B cell (primary cell): ENCODE data around the gene IRF9. TPM values are rescaled to one million over a fixed set of nuclear protein-coding genes. Genes with fewer than 3 reads are reported as not detected.

Experiments
- ATAC-seq: fragments of 200-7000 bp; cut with Tn5 transposase; one replicate; pipeline ENCODE4 v1.10.0; 2021; ENCODE audit warnings: low read depth, mild to moderate bottlenecking, moderate number of reproducible peaks, moderate library complexity
- CTCF ChIA-PET: fragments of 350-600 bp; sonication (Branson Sonifier 250); formaldehyde crosslinking; loops from one replicate; lab custom pipeline; 2021; ENCODE audit warnings: antibody characterized with exemption, inconsistent platforms; lab: Charles Lee
- POLR2A ChIA-PET: fragments of 350-600 bp; sonication (Branson Sonifier 250); formaldehyde crosslinking; loops from one replicate; lab custom pipeline; 2021; ENCODE audit warnings: antibody characterized with exemption; lab: Charles Lee
- DNase-seq: peaks from one replicate; pipeline ENCODE4 v3.0.0; 2013
- H2AFZ ChIP-seq: 2 replicates; pipeline ENCODE4 v1.6.1; 2012; ENCODE audit warnings: mild to moderate bottlenecking, low read depth, low read length; ENCODE audit not compliant: insufficient read depth, poor library complexity, severe bottlenecking
- H3K27ac ChIP-seq, 2 donors: 1 replicate in 1 of 2; 2 replicates in 1 of 2; pipeline ENCODE4 v1.5.1; 2012 to 2013; ENCODE audit warnings: low read length in 2 of 2, mild to moderate bottlenecking in 2 of 2, moderate library complexity in 1 of 2
- H3K27me3 ChIP-seq, 4 experiments: fragments of 200-600 bp in 1 of 4; sonication (generic) in 1 of 4; replicated peaks in 1 of 4; 1 replicate in 2 of 4; 2 replicates in 2 of 4; pipeline versions ENCODE4 v1.6.1 to v1.7.0; 2013 to 2016; ENCODE audit warnings: low read length in 3 of 4, mild to moderate bottlenecking in 2 of 4, mixed read lengths in 1 of 4, moderate library complexity in 1 of 4; ENCODE audit not compliant: insufficient read depth in 4 of 4, control insufficient read depth in 3 of 4; ENCODE audit errors: control extremely low read depth in 1 of 4
- H3K36me3 ChIP-seq, 2 experiments: replicated peaks in 1 of 2; 1 replicate in 1 of 2; 2 replicates in 1 of 2; pipeline versions ENCODE4 v1.6.1 to v1.7.1; 2013; ENCODE audit warnings: low read length in 1 of 2; ENCODE audit not compliant: insufficient read depth in 2 of 2, control insufficient read depth in 1 of 2; ENCODE audit errors: control extremely low read depth in 1 of 2, extremely low read depth in 1 of 2
- H3K4me1 ChIP-seq, 2 donors: fragments of 200-600 bp in 1 of 2; sonication (generic) in 1 of 2; 1 replicate in 1 of 2; 2 replicates in 1 of 2; pipeline versions ENCODE4 v1.5.1 to v1.6.1; 2013 to 2017; ENCODE audit warnings: low read length in 2 of 2; ENCODE audit not compliant: control insufficient read depth in 2 of 2, insufficient read depth in 2 of 2
- H3K4me2 ChIP-seq: replicated peaks from 2 replicates; pipeline ENCODE3; 2012; ENCODE audit warnings: mild to moderate bottlenecking, low read depth, low read length; ENCODE audit not compliant: poor library complexity, severe bottlenecking
- H3K4me3 ChIP-seq, 5 experiments: fragments of 200-600 bp in 1 of 5; sonication (generic) in 1 of 5; 1 replicate in 3 of 5; 2 replicates in 2 of 5; pipeline versions ENCODE4 v1.5.1 to v1.7.0; 2011 to 2016; ENCODE audit warnings: low read length in 4 of 5, mild to moderate bottlenecking in 4 of 5, low read depth in 2 of 5, control low read depth in 1 of 5, moderate library complexity in 1 of 5; ENCODE audit not compliant: insufficient read depth in 1 of 5; ENCODE audit errors: control extremely low read depth in 1 of 5, extremely low read depth in 1 of 5
- H3K79me2 ChIP-seq: fragments of 200-600 bp; sonication (generic); one replicate; pipeline ENCODE4 v1.6.0; 2016; ENCODE audit warnings: low read length; ENCODE audit not compliant: control insufficient read depth, insufficient read depth
- H3K9ac ChIP-seq: fragments of 200-600 bp; sonication (generic); 2 replicates; pipeline ENCODE4 v1.6.1; 2017; ENCODE audit warnings: mild to moderate bottlenecking, low read length, moderate library complexity
- H3K9me3 ChIP-seq, 3 donors: one replicate each; pipeline versions ENCODE4 v1.6.1 to v1.7.1; 2013; ENCODE audit warnings: low read length in 2 of 3; ENCODE audit not compliant: control insufficient read depth in 2 of 3, insufficient read depth in 1 of 3; ENCODE audit errors: control extremely low read depth in 1 of 3
- H4K20me1 ChIP-seq: 2 replicates; pipeline ENCODE4 v1.6.0; 2012; ENCODE audit warnings: mild to moderate bottlenecking, low read length; ENCODE audit not compliant: insufficient read depth, control insufficient read depth, poor library complexity, severe bottlenecking
- H3K27ac Mint-ChIP-seq: one replicate; pipeline ENCODE4 v1.8.0; 2021; ENCODE audit warnings: mixed read lengths
- H3K27me3 Mint-ChIP-seq: one replicate; pipeline ENCODE4 v1.8.0; 2021; ENCODE audit warnings: mixed read lengths
- H3K4me1 Mint-ChIP-seq: one replicate; pipeline ENCODE4 v1.8.0; 2021; ENCODE audit warnings: mixed read lengths
- H3K4me3 Mint-ChIP-seq: one replicate; pipeline ENCODE4 v1.8.0; 2021; ENCODE audit warnings: mixed read lengths
- H3K9me3 Mint-ChIP-seq: one replicate; pipeline ENCODE4 v1.8.0; 2022; ENCODE audit warnings: mixed read lengths; ENCODE audit not compliant: insufficient read depth
- WGBS: methylation state at CpG from one replicate; pipeline ENCODE4 v1.1.5; 2013; ENCODE audit warnings: missing lambda C conversion rate; ENCODE audit not compliant: insufficient coverage; 5-methylcytosine and 5-hydroxymethylcytosine counted together
- intact Hi-C: fragments of 100-400 bp; cut with micrococcal nuclease; formaldehyde crosslinking; loops from one replicate; pipeline ENCODE4 v1.10.0; 2022
- polyA plus RNA-seq: library from polyadenylated mRNA; depleted of rRNA; stranded (reverse); fragments of >200 nt; gene quantifications from 2 replicates; pipeline ENCODE4 v1.2.3, GENCODE V29; 2012
- total RNA-seq, 2 donors: library from RNA; stranded (reverse); fragments of 120-200 nt in 1 of 2; gene quantifications; 1 replicate in 1 of 2; 2 replicates in 1 of 2; pipeline versions ENCODE4 v1.2.3 to v1.2.4, GENCODE V29; 2013 to 2022
- TF ChIP-seq, protein P1 (sequence below): fragments of 200-600 bp; IDR thresholded peaks from one replicate; pipeline ENCODE4 v1.8.0; 2022; ENCODE audit warnings: antibody characterized with exemption, mild to moderate bottlenecking

Gene IRF9
- total and polyA plus RNA-seq, 2 donors (not counting 1 experiment from before 2014, with no cell fraction given): 191 to 269 TPM

DNA sequence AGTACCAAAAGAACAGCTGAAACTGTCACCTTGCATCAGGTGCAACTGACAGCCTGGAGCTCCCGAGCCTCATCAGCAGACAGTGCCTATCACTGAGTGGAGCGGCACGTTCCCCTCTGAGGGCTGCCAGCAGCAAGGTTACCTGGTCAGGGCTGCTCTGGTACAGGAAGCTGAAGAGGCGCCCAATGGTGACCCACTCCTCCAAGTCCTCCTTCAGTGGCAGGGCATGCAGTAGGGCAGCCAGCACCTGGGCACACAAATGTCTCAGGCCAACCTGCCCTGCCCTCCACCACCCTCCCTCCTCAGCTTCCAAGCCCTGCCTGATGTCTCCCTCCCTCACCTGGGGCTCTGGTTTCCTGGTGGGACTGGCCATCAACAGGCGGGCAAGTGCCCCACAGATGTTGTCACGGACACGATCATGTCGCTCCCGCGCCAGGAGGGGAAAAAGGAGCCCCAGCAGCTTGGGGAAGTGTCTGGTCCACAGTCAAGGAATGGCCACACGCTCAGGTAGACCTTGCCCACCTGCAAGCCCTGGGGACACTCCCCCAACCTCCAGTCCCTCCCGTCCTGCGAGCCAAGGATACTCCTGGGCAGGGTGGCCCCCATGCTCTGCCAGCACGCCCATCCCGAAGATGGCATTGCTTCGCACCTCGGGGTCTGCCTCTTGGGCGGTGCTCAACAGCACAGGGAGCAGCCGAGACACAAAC lies 20.5 kb downstream of the IRF9 start:
- Mint-ChIP-seq H3K4me3 (no peak overlapping the region), H3K27me3 (no peaks in the 10 kb centered on the region), H3K27ac (no peak overlapping the region), H3K9me3 (no peaks in the 10 kb centered on the region), H3K4me1 (peaks cover 10% of the 10 kb centered on the region)
- POLR2A ChIA-PET: no interaction called here
- ATAC-seq: no peak
- Histone ChIP-seq H3K79me2 (peaks cover 18% of the 10 kb centered on the region), H3K9ac (no peak overlapping the region), H3K9me3 (no peaks in the 10 kb centered on the region), H3K4me3 (no peak overlapping the region), H3K36me3 (peaks cover 5 to 83% of the 10 kb centered on the region in 2 experiments), H2AFZ (no peak overlapping the region), H3K4me1 (no peaks in the 10 kb centered on the region), H3K27ac (no peak overlapping the region), H4K20me1 (no peaks in the 10 kb centered on the region), H3K4me2 (no peak overlapping the region), H3K27me3 (no peaks in the 10 kb centered on the region)
- WGBS: 93% methylated on average over 19 of the region's 19 CpGs
- no peak for DNase-seq
- TF ChIP-seq, protein P1, sequence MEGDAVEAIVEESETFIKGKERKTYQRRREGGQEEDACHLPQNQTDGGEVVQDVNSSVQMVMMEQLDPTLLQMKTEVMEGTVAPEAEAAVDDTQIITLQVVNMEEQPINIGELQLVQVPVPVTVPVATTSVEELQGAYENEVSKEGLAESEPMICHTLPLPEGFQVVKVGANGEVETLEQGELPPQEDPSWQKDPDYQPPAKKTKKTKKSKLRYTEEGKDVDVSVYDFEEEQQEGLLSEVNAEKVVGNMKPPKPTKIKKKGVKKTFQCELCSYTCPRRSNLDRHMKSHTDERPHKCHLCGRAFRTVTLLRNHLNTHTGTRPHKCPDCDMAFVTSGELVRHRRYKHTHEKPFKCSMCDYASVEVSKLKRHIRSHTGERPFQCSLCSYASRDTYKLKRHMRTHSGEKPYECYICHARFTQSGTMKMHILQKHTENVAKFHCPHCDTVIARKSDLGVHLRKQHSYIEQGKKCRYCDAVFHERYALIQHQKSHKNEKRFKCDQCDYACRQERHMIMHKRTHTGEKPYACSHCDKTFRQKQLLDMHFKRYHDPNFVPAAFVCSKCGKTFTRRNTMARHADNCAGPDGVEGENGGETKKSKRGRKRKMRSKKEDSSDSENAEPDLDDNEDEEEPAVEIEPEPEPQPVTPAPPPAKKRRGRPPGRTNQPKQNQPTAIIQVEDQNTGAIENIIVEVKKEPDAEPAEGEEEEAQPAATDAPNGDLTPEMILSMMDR: no peak
- CTCF ChIA-PET: interaction anchor here (0.8 to 1.6 kb wide), 2 partner anchors 16 to 36 kb away, joined by 3 read pairs; partner anchors contain the start of gene PSME2
- intact Hi-C loops: no loop called here

DNA sequence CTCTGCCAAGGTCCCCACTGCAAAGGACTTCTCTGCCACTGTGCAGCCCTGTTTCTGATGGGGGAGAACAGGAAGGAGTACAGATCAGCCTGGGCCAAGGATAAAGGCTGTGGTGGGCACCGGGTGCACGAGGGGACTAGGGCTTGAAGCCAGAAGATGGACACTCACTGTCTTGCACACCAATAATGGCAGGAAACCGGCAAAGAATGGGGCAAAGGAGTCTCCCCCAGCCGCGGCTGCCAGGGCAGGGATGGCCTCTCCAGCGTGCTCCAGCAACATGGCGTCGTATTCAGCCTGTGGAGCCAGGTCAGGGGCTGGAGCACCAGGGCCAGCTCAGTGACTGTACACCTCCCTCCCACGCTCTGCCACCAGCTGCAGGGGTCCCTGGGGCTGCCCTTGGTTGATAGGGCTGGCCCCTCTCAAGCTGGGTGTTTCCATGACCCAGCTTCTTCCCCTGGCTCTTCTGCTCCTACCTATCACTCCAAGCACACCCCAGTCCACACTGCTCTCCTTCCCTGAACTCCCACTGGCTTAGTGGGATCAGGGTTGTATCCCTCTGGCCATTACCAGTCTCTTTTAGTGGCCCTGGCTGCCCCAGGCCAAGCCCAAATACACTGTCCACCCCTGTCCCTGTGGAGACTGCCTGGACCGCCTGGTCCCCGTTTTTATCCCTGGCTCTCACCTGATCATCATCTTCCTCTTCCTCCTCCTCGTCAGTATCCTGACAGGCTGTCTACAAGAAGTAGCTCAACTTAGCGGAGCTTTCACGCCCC lies 21.2 kb downstream of the IRF9 start:
- POLR2A ChIA-PET: no interaction called here
- no peaks in the 10 kb centered on the region for H3K9me3 Mint-ChIP-seq
- H3K9ac ChIP-seq: no peak overlapping the region
- CTCF ChIA-PET: no interaction called here
- peaks cover 5 to 81% of the 10 kb centered on the region in 2 experiments for H3K36me3 ChIP-seq
- H3K4me2 ChIP-seq: no peak overlapping the region
- no peak for DNase-seq
- H3K4me3 Mint-ChIP-seq: no peak overlapping the region
- H3K9me3 ChIP-seq: no peaks in the 10 kb centered on the region
- intact Hi-C loops: no loop called here
- H3K27me3 ChIP-seq: no peaks in the 10 kb centered on the region
- peaks cover 14% of the 10 kb centered on the region for H3K4me1 Mint-ChIP-seq
- H3K4me1 ChIP-seq: peaks cover 1 to 2% of the 10 kb centered on the region in 2 donors
- H3K4me3 ChIP-seq: no peak overlapping the region
- ATAC-seq: no peak
- no peak overlapping the region for H2AFZ ChIP-seq
- H3K27ac Mint-ChIP-seq: no peak overlapping the region
- WGBS: 94% methylated on average over 10 of the region's 14 CpGs
- TF ChIP-seq, protein P1: no peak
- H3K27me3 Mint-ChIP-seq: no peaks in the 10 kb centered on the region
- peaks cover 26% of the 10 kb centered on the region for H3K79me2 ChIP-seq
- no peak overlapping the region for H3K27ac ChIP-seq
- no peaks in the 10 kb centered on the region for H4K20me1 ChIP-seq
